Heart left ventricle (tissue), 16 donors: ENCODE results near the gene MIDN. TPM values are rescaled to one million over a fixed set of nuclear protein-coding genes. Genes with fewer than 3 reads are reported as not detected.
"Not testable (repeated sequence)": the region's sequence is repeated elsewhere in the genome, so short reads cannot be mapped to it uniquely, and the experiment has no call there.

Experiments
- ATAC-seq, 4 donors: fragments of 200-7000 bp; cut with Tn5 transposase; one replicate each; pipeline ENCODE4 v1.9.1; 2020 to 2022; ENCODE audit warnings: moderate library complexity in 4 of 4, mild to moderate bottlenecking in 3 of 4, moderate number of reproducible peaks in 1 of 4
- DNase-seq, 5 donors: peaks; one replicate each; pipeline ENCODE4 v3.0.0-alpha.2; 2020
- H3K27ac ChIP-seq, 12 donors: fragments of 200-600 bp; sonication (generic) in 4 of 12; one replicate each; pipeline versions ENCODE4 v1.5.0 to v1.8.0; 2016 to 2022; ENCODE audit warnings: mild to moderate bottlenecking in 2 of 12
- H3K27me3 ChIP-seq, 9 donors: fragments of 200-600 bp; sonication (generic) in 2 of 9; one replicate each; pipeline versions ENCODE4 v1.5.1 to v1.8.0; 2016 to 2022; ENCODE audit warnings: mild to moderate bottlenecking in 3 of 9
- H3K36me3 ChIP-seq, 9 donors: fragments of 200-600 bp; sonication (generic) in 2 of 9; one replicate each; pipeline versions ENCODE4 v1.5.0 to v1.8.0; 2018 to 2022; ENCODE audit warnings: mild to moderate bottlenecking in 2 of 9
- H3K4me1 ChIP-seq, 12 donors: fragments of 200-600 bp; sonication (generic) in 4 of 12; one replicate each; pipeline versions ENCODE4 v1.5.0 to v1.8.0; 2016 to 2022; ENCODE audit warnings: mild to moderate bottlenecking in 3 of 12
- H3K4me3 ChIP-seq, 12 donors: fragments of 200-600 bp; sonication (generic) in 4 of 12; one replicate each; pipeline versions ENCODE4 v1.5.0 to v1.8.0; 2017 to 2022; ENCODE audit warnings: mild to moderate bottlenecking in 9 of 12, moderate library complexity in 4 of 12
- H3K9me3 ChIP-seq, 12 donors: fragments of 200-600 bp; sonication (generic) in 4 of 12; one replicate each; pipeline versions ENCODE4 v1.5.0 to v1.8.0; 2016 to 2022; ENCODE audit warnings: mild to moderate bottlenecking in 1 of 12
- CTCF ChIP-seq, 12 donors: fragments of 200-600 bp; sonication (generic) in 4 of 12; IDR thresholded peaks; one replicate each; pipeline versions ENCODE4 v1.5.0 to v1.8.0; 2018 to 2022; ENCODE audit warnings: antibody characterized with exemption in 12 of 12, mild to moderate bottlenecking in 5 of 12
- POLR2A ChIP-seq, 2 donors: fragments of 450-650 bp; IDR thresholded peaks; one replicate each; pipeline ENCODE4 v1.6.1; 2017; ENCODE audit warnings: antibody characterized with exemption in 2 of 2, mild to moderate bottlenecking in 2 of 2, moderate library complexity in 2 of 2
- WGBS, 4 donors: extraction: QIAGEN DNeasy Blood & Tissue Kit in 2 of 4; methylation state at CpG; one replicate each; pipeline versions ENCODE4 v1.1.5 to v1.1.7; 2013 to 2018; 5-methylcytosine and 5-hydroxymethylcytosine counted together
- intact Hi-C, 10 donors: fragments of 100-400 bp; cut with DNase I; formaldehyde crosslinking; loops; one replicate each; pipeline versions ENCODE4 v1.11.1 to v1.14.2; 2022
- polyA plus RNA-seq, 2 donors: library from polyadenylated mRNA; stranded (reverse); fragments of 200-250 nt; gene quantifications; one replicate each; pipeline ENCODE4 v1.2.3, GENCODE V29; 2013
- total RNA-seq, 9 donors: library from RNA; depleted of rRNA in 2 of 9; stranded (reverse); fragments of >200 nt in 2 of 9; fragmentation: NEBNext Ultra II Directional in 3 of 9; extraction: Animal tissue kit (Norgen Biotek cat#: 25700) in 3 of 9; gene quantifications; one replicate each; pipeline versions ENCODE4 v1.1.0 to v1.2.4, GENCODE V29; 2016 to 2023
- donor health status: ischemic (EF 13 %, LVEDD 7.1; RV severe dilation, severe dysfunction).
- donor health status: healthy with polysubstance abuse.
- donor health status: DM: no; HTN: yes; CAD: no.
- donor health status: DM: no; HTN: no; CAD: no.
- donor health status: ischemic (EF 25% LVEDD 6.9; RV normal size, moderate dysfunction).
- donor health status: ischemic (EF 25% LVEDD 5.7; RV mildly dilated, moderate dysfunction).
- donor health status: healthy.
- donor health status: DM: yes; HTN: yes; CAD: no.
- donor health status: ischemic (EF 35%, LVEDD 5.7; RV mildly dilated, moderate dysfunction).
- donor health status: nonischemic (EF 11% LVEDD 7.7; RV severe dilation, severe dysfunction).
- donor health status: DM: yes; HTN: yes; CAD: no.
- donor health status: PGD.
- donor health status: ischemic (EF 29% LVEDD 5.4; RV normal size, mild dysfunction).
- donor health status: nonischemic (EF 23%, LVEDD 6.1; RV moderate dilation, normal function).

MIDN gene
- total and polyA plus RNA-seq, 11 donors, result 25.8 to 115 (median 50.7) TPM

GRCh38 chr19:1302533-1303239 is 54.3 kb downstream of the MIDN start:
- Histone ChIP-seq H3K4me3 (no peak overlapping the region), H3K27ac (no peak overlapping the region), H3K4me1 (no peaks in the 10 kb centered on the region), H3K27me3 (no peaks in the 10 kb centered on the region), H3K36me3 (no peaks in the 10 kb centered on the region), H3K9me3 (no peaks in the 10 kb centered on the region)
- TF ChIP-seq CTCF (IDR thresholded peaks at IDR 0.05) (no peak), POLR2A (IDR thresholded peaks at IDR 0.05) (no peak)
- DNase-seq (no peak), ATAC-seq (peak in 1 of 4 donors; percentile 19)
- WGBS, 4 donors, result 60 to 77% (median 67%) methylated on average over 27 to 36 of the region's 36 CpGs
- intact Hi-C loops, result no loop called here

GRCh38 chr19:1304197-1304924 is 56.0 kb downstream of the MIDN start:
- intact Hi-C loops, result no loop called here
- 84 to 87% (median 87%) methylated on average over 17 to 28 of the region's 28 CpGs for WGBS, 4 donors
- Histone ChIP-seq H3K36me3 (no peaks in the 10 kb centered on the region), H3K4me1 (no peaks in the 10 kb centered on the region), H3K9me3 (no peaks in the 10 kb centered on the region), H3K27me3 (peaks cover 0 to 2% (median 0%) of the 10 kb centered on the region in 9 donors), H3K4me3 (no peak overlapping the region), H3K27ac (no peak overlapping the region)
- TF ChIP-seq POLR2A (IDR thresholded peaks at IDR 0.05), result no peak
- no peak for TF ChIP-seq CTCF (IDR thresholded peaks at IDR 0.05)
- ATAC-seq (no peak), DNase-seq (no peak)

- H3K27ac ChIP-seq, H3K4me1 ChIP-seq, H3K36me3 ChIP-seq, H3K4me3 ChIP-seq, H3K9me3 ChIP-seq, intact Hi-C loops, DNase-seq, ATAC-seq: not testable (repeated sequence)
- H3K27me3 ChIP-seq, result peaks cover 0 to 12% (median 0%) of the 10 kb centered on the region in 9 donors
- WGBS, 4 donors, result 81 to 91% (median 88%) methylated on average over 9 of the region's 9 CpGs
Measured at GRCh38 chr19:1305354-1305753, 57.0 kb downstream of the MIDN start.

- WGBS, 4 donors, result 90 to 94% (median 92%) methylated on average over 30 to 38 of the region's 38 CpGs
- Histone ChIP-seq H3K36me3 (no peaks in the 10 kb centered on the region), H3K27ac (no peak overlapping the region), H3K27me3 (peaks cover 0 to 26% (median 0%) of the 10 kb centered on the region in 9 donors), H3K9me3 (no peaks in the 10 kb centered on the region), H3K4me1 (no peaks in the 10 kb centered on the region), H3K4me3 (no peak overlapping the region)
- TF ChIP-seq POLR2A (IDR thresholded peaks at IDR 0.05), result no peak
- no peak for TF ChIP-seq CTCF (IDR thresholded peaks at IDR 0.05)
- no peak for DNase-seq
- intact Hi-C loops, result no loop called here
- no peak for ATAC-seq
Measured at GRCh38 chr19:1307320-1307719, 58.9 kb downstream of the MIDN start.
